K562 (cell line): ENCODE results near the gene FAM20B. TPM values are rescaled to one million over a fixed set of nuclear protein-coding genes. Genes with fewer than 3 reads are reported as not detected.

Experiments
- BRD4 ChIP-seq: fragments of 200-600 bp; sonication (generic); IDR thresholded peaks from 2 replicates; pipeline ENCODE4 v1.6.1; 2017; ENCODE audit warnings: inconsistent platforms
- CBX8 ChIP-seq: fragments of 200-600 bp; sonication (generic); IDR thresholded peaks from 2 replicates; pipeline ENCODE4 v1.6.1; 2012; ENCODE audit warnings: borderline replicate concordance, mixed run types, low read depth, mild to moderate bottlenecking, moderate library complexity, mixed read lengths, low read length, control low read depth, inconsistent platforms; ENCODE audit not compliant: poor library complexity, severe bottlenecking; ENCODE audit errors: extremely low read depth
- CREB3L1 ChIP-seq: fragments of 450-650 bp; IDR thresholded peaks from 2 replicates; pipeline ENCODE4 v1.6.1; 2014; ENCODE audit warnings: low read depth, mild to moderate bottlenecking, moderate library complexity, borderline replicate concordance
- EP400 ChIP-seq: fragments of 450-650 bp; IDR thresholded peaks from 2 replicates; pipeline ENCODE4 v1.6.1; 2017; ENCODE audit warnings: antibody characterized with exemption, mild to moderate bottlenecking, moderate library complexity
- ESRRA ChIP-seq: fragments of 450-650 bp; IDR thresholded peaks from 2 replicates; pipeline ENCODE4 v1.6.1; 2014; ENCODE audit warnings: low read depth, mild to moderate bottlenecking, moderate library complexity, borderline replicate concordance
- IRF1 ChIP-seq: sonication (generic); formaldehyde crosslinking; IDR thresholded peaks from 2 replicates; pipeline ENCODE4 v1.8.0; 2022; ENCODE audit warnings: missing genetic modification reagents, mild to moderate bottlenecking, borderline replicate concordance
- NCOA6 ChIP-seq: fragments of 450-650 bp; IDR thresholded peaks from 2 replicates; pipeline ENCODE4 v1.6.1; 2017; ENCODE audit warnings: mild to moderate bottlenecking
- NRF1 ChIP-seq, 2 experiments: fragments of 450-650 bp; IDR thresholded peaks in 1 of 2; conservative IDR thresholded peaks in 1 of 2; 2 replicates each; pipeline ENCODE4 v1.6.1; 2014; ENCODE audit warnings: mild to moderate bottlenecking in 2 of 2
- SMAD2 ChIP-seq: fragments of 150-350 bp; IDR thresholded peaks from 2 replicates; pipeline ENCODE4 v1.6.1; 2014; ENCODE audit warnings: low read depth, mild to moderate bottlenecking, low read length
- SREBF2 ChIP-seq: sonication (generic); formaldehyde crosslinking; IDR thresholded peaks from 2 replicates; pipeline ENCODE4 v1.4.0; 2020; ENCODE audit warnings: mild to moderate bottlenecking, missing genetic modification reagents
- SRF ChIP-seq, 2 experiments: fragments of 250-450, 450-650 bp in 1 of 2; sonication (Bioruptor Pico) in 1 of 2; sonication (generic) in 1 of 2; formaldehyde crosslinking; IDR thresholded peaks; 2 replicates each; pipeline versions ENCODE4 v1.5.0 to v1.5.1; 2020 to 2022; ENCODE audit warnings: mild to moderate bottlenecking in 1 of 2, missing genetic modification reagents in 1 of 2
- TCF7 ChIP-seq: sonication (generic); IDR thresholded peaks from 2 replicates; pipeline ENCODE4 v1.6.1; 2016; ENCODE audit warnings: antibody characterized with exemption, borderline replicate concordance
- ZNF121 ChIP-seq: sonication (generic); formaldehyde crosslinking; conservative IDR thresholded peaks from 2 replicates; pipeline ENCODE4 v1.8.0; 2022; ENCODE audit warnings: missing genetic modification reagents
- ZNF184 ChIP-seq: sonication (generic); formaldehyde crosslinking; IDR thresholded peaks from 2 replicates; pipeline ENCODE4 v1.5.0; 2020; ENCODE audit warnings: missing genetic modification reagents
- ZNF263 ChIP-seq: sonication (generic); formaldehyde crosslinking; IDR thresholded peaks from 2 replicates; pipeline ENCODE4 v1.8.0; 2022; ENCODE audit warnings: mild to moderate bottlenecking, missing genetic modification reagents, borderline replicate concordance
- ZNF41 ChIP-seq: fragments of 250-450 bp; sonication (Bioruptor Pico); conservative IDR thresholded peaks from 2 replicates; pipeline ENCODE4 v1.4.0; 2020; ENCODE audit warnings: mild to moderate bottlenecking
- ZNF436 ChIP-seq: fragments of 250-450, 450-650 bp; sonication (Bioruptor Pico); formaldehyde crosslinking; IDR thresholded peaks from 2 replicates; pipeline ENCODE4 v1.7.0; 2020; ENCODE audit warnings: mild to moderate bottlenecking
- ZNF551 ChIP-seq: fragments of 250-450 bp; sonication (Bioruptor Pico); IDR thresholded peaks from 2 replicates; pipeline ENCODE4 v1.5.0; 2021; ENCODE audit warnings: mild to moderate bottlenecking, moderate library complexity
- polyA plus RNA-seq, 8 experiments: library from polyadenylated mRNA; depleted of rRNA in 4 of 8; stranded (reverse) in 5 of 8; unstranded in 3 of 8; fragments of >200 nt; fragmentation: Nextera tagmentation in 2 of 8; fragmentation: Illumina TruSeq in 1 of 8; extraction: Ambion mirVana in 2 of 8; extraction: Trizol in 1 of 8; gene quantifications; 2 replicates each; pipeline versions ENCODE4 v1.2.1 to v1.2.3, GENCODE V29; 2011 to 2014; ENCODE audit warnings: inconsistent platforms in 1 of 8, missing spikeins in 1 of 8
- total RNA-seq, 7 experiments: library from RNA; depleted of rRNA in 6 of 7; stranded (reverse); fragments of >200 nt in 6 of 7; fragmentation: Illumina TruSeq in 2 of 7; extraction: Trizol in 2 of 7; gene quantifications; 2 replicates each; pipeline versions ENCODE4 v1.2.1 to v1.2.3, GENCODE V29; 2011 to 2021; ENCODE audit warnings: low replicate concordance in 1 of 7
- TF ChIP-seq, protein P1 (sequence below): fragments of 450-650 bp; IDR thresholded peaks from 2 replicates; pipeline ENCODE4 v1.6.1; 2017; ENCODE audit warnings: antibody characterized with exemption
- TF ChIP-seq, protein P2 (sequence below): fragments of 250-450 bp; sonication (Bioruptor Pico); IDR thresholded peaks from 2 replicates; pipeline ENCODE4 v1.9.0; 2021; ENCODE audit warnings: mild to moderate bottlenecking, inconsistent platforms
- TF ChIP-seq, protein P3 (sequence below): fragments of 450-650 bp; IDR thresholded peaks from 2 replicates; pipeline ENCODE4 v1.6.1; 2016; ENCODE audit warnings: missing biosample characterization, missing genetic modification characterization

Gene FAM20B
- total and polyA plus RNA-seq, 9 of the 15 experiments (the other 6 are each of a cell fraction or from before 2014, with no cell fraction given), result 7.2 to 67.5 (median 42.9) TPM

DNA sequence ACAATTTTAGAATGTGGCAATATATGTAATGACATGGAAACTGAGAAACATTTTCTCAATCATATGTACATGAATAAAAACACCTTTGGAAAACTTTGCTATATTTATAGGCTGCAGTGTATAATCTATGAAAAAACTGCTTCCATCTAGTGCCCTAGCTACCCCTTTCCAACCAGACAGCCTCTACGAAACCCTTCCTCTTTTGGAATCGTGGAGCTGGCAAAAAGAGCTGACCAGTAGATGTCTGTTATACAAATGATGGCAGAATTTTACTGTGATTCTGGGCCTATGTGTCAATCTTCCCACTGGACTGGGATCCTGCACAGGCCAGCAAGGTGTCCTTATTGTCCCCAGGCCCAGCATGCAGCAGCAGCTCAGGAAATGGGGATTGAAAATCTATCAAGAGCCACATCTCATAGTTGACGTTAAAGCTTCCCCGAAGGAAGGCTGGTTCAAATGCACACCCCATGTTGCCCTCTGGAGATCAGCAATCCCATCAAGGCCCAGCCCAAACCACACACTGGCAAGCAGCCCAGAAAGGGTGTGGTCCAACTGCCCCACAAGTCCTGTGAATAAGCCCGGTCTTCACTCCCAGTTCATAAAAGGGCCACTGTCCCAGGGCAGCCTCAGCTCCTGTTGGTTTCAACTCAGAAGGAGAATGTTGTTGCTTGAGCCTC lies 8.8 kb upstream of the FAM20B start (continued):
- TF ChIP-seq SREBF2 (CRISPR knock-in tag) (no peak), NCOA6 (no peak), BRD4 (no peak), SMAD2 (no peak), CBX8 (no peak), NRF1 (conservative IDR thresholded peaks at IDR 0.05 in 1 of 2, IDR thresholded peaks at IDR 0.05 in 1 of 2) (peak; percentile 22 to 55; a peak in 3 of 4 replicates), CREB3L1 (no peak), ZNF41 (no peak), IRF1 (CRISPR knock-in tag) (no peak), ZNF184 (CRISPR knock-in tag) (no peak), ZNF263 (no peak), ZNF121 (CRISPR knock-in tag) (no peak), EP400 (peak; percentile 38; the same call in 1 of the 2 replicates), ZNF551 (no peak), SRF (CRISPR knock-in tag; IDR thresholded peaks at IDR 0.05) (no peak), ZNF436 (CRISPR knock-in tag) (no peak), TCF7 (no peak), ESRRA (peak; percentile 88)
- TF ChIP-seq, protein P1, sequence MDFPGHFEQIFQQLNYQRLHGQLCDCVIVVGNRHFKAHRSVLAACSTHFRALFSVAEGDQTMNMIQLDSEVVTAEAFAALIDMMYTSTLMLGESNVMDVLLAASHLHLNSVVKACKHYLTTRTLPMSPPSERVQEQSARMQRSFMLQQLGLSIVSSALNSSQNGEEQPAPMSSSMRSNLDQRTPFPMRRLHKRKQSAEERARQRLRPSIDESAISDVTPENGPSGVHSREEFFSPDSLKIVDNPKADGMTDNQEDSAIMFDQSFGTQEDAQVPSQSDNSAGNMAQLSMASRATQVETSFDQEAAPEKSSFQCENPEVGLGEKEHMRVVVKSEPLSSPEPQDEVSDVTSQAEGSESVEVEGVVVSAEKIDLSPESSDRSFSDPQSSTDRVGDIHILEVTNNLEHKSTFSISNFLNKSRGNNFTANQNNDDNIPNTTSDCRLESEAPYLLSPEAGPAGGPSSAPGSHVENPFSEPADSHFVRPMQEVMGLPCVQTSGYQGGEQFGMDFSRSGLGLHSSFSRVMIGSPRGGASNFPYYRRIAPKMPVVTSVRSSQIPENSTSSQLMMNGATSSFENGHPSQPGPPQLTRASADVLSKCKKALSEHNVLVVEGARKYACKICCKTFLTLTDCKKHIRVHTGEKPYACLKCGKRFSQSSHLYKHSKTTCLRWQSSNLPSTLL, result no peak
- TF ChIP-seq, protein P2, sequence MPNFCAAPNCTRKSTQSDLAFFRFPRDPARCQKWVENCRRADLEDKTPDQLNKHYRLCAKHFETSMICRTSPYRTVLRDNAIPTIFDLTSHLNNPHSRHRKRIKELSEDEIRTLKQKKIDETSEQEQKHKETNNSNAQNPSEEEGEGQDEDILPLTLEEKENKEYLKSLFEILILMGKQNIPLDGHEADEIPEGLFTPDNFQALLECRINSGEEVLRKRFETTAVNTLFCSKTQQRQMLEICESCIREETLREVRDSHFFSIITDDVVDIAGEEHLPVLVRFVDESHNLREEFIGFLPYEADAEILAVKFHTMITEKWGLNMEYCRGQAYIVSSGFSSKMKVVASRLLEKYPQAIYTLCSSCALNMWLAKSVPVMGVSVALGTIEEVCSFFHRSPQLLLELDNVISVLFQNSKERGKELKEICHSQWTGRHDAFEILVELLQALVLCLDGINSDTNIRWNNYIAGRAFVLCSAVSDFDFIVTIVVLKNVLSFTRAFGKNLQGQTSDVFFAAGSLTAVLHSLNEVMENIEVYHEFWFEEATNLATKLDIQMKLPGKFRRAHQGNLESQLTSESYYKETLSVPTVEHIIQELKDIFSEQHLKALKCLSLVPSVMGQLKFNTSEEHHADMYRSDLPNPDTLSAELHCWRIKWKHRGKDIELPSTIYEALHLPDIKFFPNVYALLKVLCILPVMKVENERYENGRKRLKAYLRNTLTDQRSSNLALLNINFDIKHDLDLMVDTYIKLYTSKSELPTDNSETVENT (CRISPR knock-in tag), result peak; percentile 80; the same call in 1 of the 2 replicates
- TF ChIP-seq, protein P3, sequence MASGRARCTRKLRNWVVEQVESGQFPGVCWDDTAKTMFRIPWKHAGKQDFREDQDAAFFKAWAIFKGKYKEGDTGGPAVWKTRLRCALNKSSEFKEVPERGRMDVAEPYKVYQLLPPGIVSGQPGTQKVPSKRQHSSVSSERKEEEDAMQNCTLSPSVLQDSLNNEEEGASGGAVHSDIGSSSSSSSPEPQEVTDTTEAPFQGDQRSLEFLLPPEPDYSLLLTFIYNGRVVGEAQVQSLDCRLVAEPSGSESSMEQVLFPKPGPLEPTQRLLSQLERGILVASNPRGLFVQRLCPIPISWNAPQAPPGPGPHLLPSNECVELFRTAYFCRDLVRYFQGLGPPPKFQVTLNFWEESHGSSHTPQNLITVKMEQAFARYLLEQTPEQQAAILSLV, result no peak
